Neural cell (in vitro differentiated cells): ENCODE data around the gene CALR. TPM values are rescaled to one million over a fixed set of nuclear protein-coding genes. Genes with fewer than 3 reads are reported as not detected.

Experiments
- H2AFZ ChIP-seq: fragments of 200-600, 300-800 bp; sonication (generic), shearing (Covaris generic); 2 replicates; pipeline ENCODE4 v1.6.0; 2014; ENCODE audit warnings: low read depth, mild to moderate bottlenecking, antibody characterized with exemption, low read length, moderate library complexity
- H3F3A ChIP-seq: fragments of 200-600 bp; shearing (Covaris generic); 2 replicates; pipeline ENCODE4 v1.6.1; 2016; ENCODE audit warnings: mild to moderate bottlenecking, moderate library complexity, mixed read lengths, antibody characterized with exemption, low read length; ENCODE audit not compliant: insufficient read depth, poor library complexity, severe bottlenecking
- H3K27ac ChIP-seq: fragments of 200-600, 300-800 bp; sonication (generic), shearing (Covaris generic); 2 replicates; pipeline ENCODE4 v1.5.1; 2014; ENCODE audit warnings: mild to moderate bottlenecking, low read length, moderate library complexity
- H3K27me3 ChIP-seq: fragments of 300-800, 200-600 bp; sonication (generic), shearing (Covaris generic); 2 replicates; pipeline ENCODE4 v1.6.0; 2014; ENCODE audit warnings: mild to moderate bottlenecking, low read depth, low read length, moderate library complexity; ENCODE audit not compliant: insufficient read depth
- H3K36me3 ChIP-seq: fragments of 300-800, 200-600 bp; sonication (generic), shearing (Covaris generic); 2 replicates; pipeline ENCODE4 v1.5.1; 2014; ENCODE audit warnings: mild to moderate bottlenecking, antibody characterized with exemption, low read length, moderate library complexity; ENCODE audit not compliant: insufficient read depth
- H3K4me2 ChIP-seq: fragments of 300-800, 200-600 bp; sonication (generic), shearing (Covaris generic); 2 replicates; pipeline ENCODE4 v1.6.0; 2014; ENCODE audit warnings: mild to moderate bottlenecking, low read length
- H3K4me3 ChIP-seq: fragments of 300-800, 200-600 bp; sonication (generic), shearing (Covaris generic); 2 replicates; pipeline ENCODE4 v1.5.1; 2014; ENCODE audit warnings: mild to moderate bottlenecking, low read length, moderate library complexity
- H3K79me2 ChIP-seq: fragments of 200-600 bp; shearing (Covaris generic); replicated peaks from 2 replicates; pipeline ENCODE4 v1.6.0; 2014; ENCODE audit warnings: mild to moderate bottlenecking, low read length, moderate library complexity; ENCODE audit not compliant: insufficient read depth
- H3K9ac ChIP-seq: fragments of 300-800, 200-600 bp; sonication (generic), shearing (Covaris generic); 2 replicates; pipeline ENCODE4 v1.6.1; 2016; ENCODE audit warnings: mild to moderate bottlenecking, low read length, mixed read lengths
- H3K9me2 ChIP-seq: fragments of 200-600 bp; shearing (Covaris generic); 2 replicates; pipeline ENCODE4 v1.6.1; 2016; ENCODE audit warnings: mild to moderate bottlenecking, low read length, mixed read lengths; ENCODE audit not compliant: insufficient read depth
- H3K9me3 ChIP-seq: fragments of 200-600, 300-800 bp; sonication (generic), shearing (Covaris generic); 2 replicates; pipeline ENCODE4 v1.6.1; 2016; ENCODE audit warnings: mild to moderate bottlenecking, mixed run types, low read length, moderate library complexity, mixed read lengths
- H4K20me1 ChIP-seq: fragments of 200-600 bp; shearing (Covaris generic); 2 replicates; pipeline ENCODE4 v1.6.1; 2016; ENCODE audit warnings: mild to moderate bottlenecking, mixed run types; ENCODE audit not compliant: insufficient read depth
- CTCF ChIP-seq: fragments of 450-650 bp; IDR thresholded peaks from 2 replicates; pipeline ENCODE4 v1.5.1; 2014; ENCODE audit warnings: antibody characterized with exemption, mild to moderate bottlenecking, moderate library complexity; ENCODE audit not compliant: poor library complexity, severe bottlenecking
- EP300 ChIP-seq: fragments of 450-650 bp; conservative IDR thresholded peaks from 2 replicates; pipeline ENCODE4 v1.6.1; 2014; ENCODE audit warnings: antibody characterized with exemption, mild to moderate bottlenecking, moderate library complexity; ENCODE audit not compliant: poor library complexity, severe bottlenecking
- EZH2 ChIP-seq: fragments of 200-600, 300-800 bp; shearing (Covaris generic), sonication (generic); IDR thresholded peaks from 2 replicates; pipeline ENCODE4 v1.6.1; 2014; ENCODE audit warnings: antibody characterized with exemption, low read length, borderline replicate concordance, mild to moderate bottlenecking; ENCODE audit not compliant: insufficient read depth, poor library complexity, severe bottlenecking
- MXI1 ChIP-seq: fragments of 450-650 bp; conservative IDR thresholded peaks from 2 replicates; pipeline ENCODE4 v1.6.1; 2014; ENCODE audit warnings: antibody characterized with exemption, mild to moderate bottlenecking; ENCODE audit not compliant: poor library complexity, severe bottlenecking
- POLR2AphosphoS5 ChIP-seq: IDR thresholded peaks from 2 replicates; pipeline ENCODE4 v1.6.1; 2012
- RAD21 ChIP-seq: fragments of 450-650 bp; conservative IDR thresholded peaks from 2 replicates; pipeline ENCODE4 v1.6.1; 2014; ENCODE audit warnings: antibody characterized with exemption, mild to moderate bottlenecking, moderate library complexity
- REST ChIP-seq: IDR thresholded peaks from 2 replicates; pipeline ENCODE4 v1.6.1; 2012; ENCODE audit warnings: borderline replicate concordance
- SMC3 ChIP-seq: fragments of 450-650 bp; conservative IDR thresholded peaks from 2 replicates; pipeline ENCODE4 v1.6.1; 2014; ENCODE audit warnings: antibody characterized with exemption, mild to moderate bottlenecking, moderate library complexity; ENCODE audit not compliant: poor library complexity
- TAF1 ChIP-seq: IDR thresholded peaks from 2 replicates; pipeline ENCODE4 v1.6.1; 2012; ENCODE audit warnings: low read depth
- polyA plus RNA-seq: library from polyadenylated mRNA; depleted of rRNA; stranded (reverse); fragments of >200 nt; gene quantifications from 2 replicates; pipeline ENCODE4 v1.2.3, GENCODE V29; 2014

CALR gene
- polyA plus RNA-seq, 1 donor from 2014 or later = 242 TPM

- Histone ChIP-seq H3K9ac (peak within 1 kb of the TSS; percentile 93), H3K9me2 (no peaks in the 10 kb centered on the region), H3K27ac (peak within 1 kb of the TSS; percentile 81), H3K4me2 (peak within 1 kb of the TSS; percentile 75), H3F3A (no peaks in the 10 kb centered on the region), H4K20me1 (no peaks in the 10 kb centered on the region), H2AFZ (peak within 1 kb of the TSS; percentile 78), H3K36me3 (no peaks in the 10 kb centered on the region), H3K9me3 (no peaks in the 10 kb centered on the region), H3K79me2 (peaks cover 16% of the 10 kb centered on the region), H3K4me3 (peak within 1 kb of the TSS; percentile 100), H3K27me3 (no peaks in the 10 kb centered on the region)
- TF ChIP-seq POLR2AphosphoS5 (peak; percentile 100), CTCF (peak; percentile 22), REST (peak; percentile 18), SMC3 (no peak), TAF1 (no peak), MXI1 (peak; percentile 96), RAD21 (no peak)
These were observed 4.9 kb upstream of the CALR start, which contains the start of gene FARSA for GRCh38 chr19:12933287-12934072. Gene FARSA (minus strand): TSS chr19:12933711. CDS start chr19:12933696, 15 bp downstream.

GRCh38 chr19:12935071-12935470, 3.3 kb upstream of the CALR start:
- no peaks in the 10 kb centered on the region for H4K20me1 ChIP-seq
- H3K9me3 ChIP-seq = no peaks in the 10 kb centered on the region
- TF ChIP-seq TAF1 (no peak), EP300 (no peak)
- H2AFZ ChIP-seq = no peak overlapping the region
- peaks cover 31% of the 10 kb centered on the region for H3K79me2 ChIP-seq
- H3K9ac ChIP-seq = no peak overlapping the region
- no peaks in the 10 kb centered on the region for H3K36me3 ChIP-seq
- H3K4me3 ChIP-seq = no peak overlapping the region
- no peak overlapping the region for H3K4me2 ChIP-seq
- no peak overlapping the region for H3K27ac ChIP-seq
- H3F3A ChIP-seq = no peaks in the 10 kb centered on the region
- no peaks in the 10 kb centered on the region for H3K27me3 ChIP-seq
- H3K9me2 ChIP-seq = no peaks in the 10 kb centered on the region

GRCh38 chr19:12936582-12936981, 1.8 kb upstream of the CALR start:
- H3K36me3 ChIP-seq = no peaks in the 10 kb centered on the region
- peaks cover 36% of the 10 kb centered on the region for H3K79me2 ChIP-seq
- H3K27ac ChIP-seq = no peak overlapping the region
- no peak overlapping the region for H3K4me3 ChIP-seq
- no peaks in the 10 kb centered on the region for H3K27me3 ChIP-seq
- no peaks in the 10 kb centered on the region for H3F3A ChIP-seq
- no peaks in the 10 kb centered on the region for H3K9me2 ChIP-seq
- no peaks in the 10 kb centered on the region for H3K9me3 ChIP-seq
- H2AFZ ChIP-seq = no peak overlapping the region
- no peak overlapping the region for H3K4me2 ChIP-seq
- H3K9ac ChIP-seq = no peak overlapping the region
- H4K20me1 ChIP-seq = no peaks in the 10 kb centered on the region
- TF ChIP-seq RAD21 (no peak), EZH2 (no peak), REST (no peak), SMC3 (no peak), CTCF (no peak), MXI1 (no peak), TAF1 (no peak), EP300 (no peak)
